OCI-LY7 (cell line): ENCODE data around the gene PICALM. TPM values are rescaled to one million over a fixed set of nuclear protein-coding genes. Genes with fewer than 3 reads are reported as not detected.

ENCODE experiments used
- BruUV-seq: library from RNA; stranded (reverse); fragments of 400-500 nt; replicated peaks from 2 replicates; lab custom pipeline; 2021; lab: Mats Ljungman, UMichigan
- CTCF ChIA-PET: fragments of 300-600 bp; sonication (Branson Sonifier 250); formaldehyde crosslinking; loops from one replicate; lab custom pipeline; 2022; ENCODE audit warnings: antibody characterized with exemption; ENCODE audit not compliant: unreplicated experiment; lab: Charles Lee
- POLR2A ChIA-PET: fragments of 300-600 bp; sonication (Branson Sonifier 250); formaldehyde crosslinking; loops from one replicate; lab custom pipeline; 2022; ENCODE audit warnings: antibody characterized with exemption; lab: Charles Lee
- DNase-seq: peaks from one replicate; pipeline ENCODE4 v3.0.0-alpha.2; 2015; ENCODE audit warnings: low spot score
- H2AFZ ChIP-seq: fragments of 200-600 bp; sonication (generic), shearing (Covaris generic); 2 replicates; pipeline ENCODE4 v1.6.1; 2014; ENCODE audit warnings: mild to moderate bottlenecking, antibody characterized with exemption, low read length, moderate library complexity
- H3K27ac ChIP-seq: fragments of 200-600 bp; sonication (generic); 2 replicates; pipeline ENCODE4 v1.5.1; 2014; ENCODE audit warnings: mixed run types, low read depth, mild to moderate bottlenecking, moderate library complexity, low read length, inconsistent platforms; ENCODE audit not compliant: poor library complexity, severe bottlenecking
- H3K36me3 ChIP-seq: fragments of 200-600 bp; sonication (generic); 2 replicates; pipeline ENCODE4 v1.6.1; 2014; ENCODE audit warnings: mild to moderate bottlenecking, antibody characterized with exemption, low read length, moderate library complexity, mixed read lengths; ENCODE audit not compliant: insufficient read depth
- H3K4me1 ChIP-seq: fragments of 200-600 bp; sonication (generic); 2 replicates; pipeline ENCODE4 v1.5.1; 2014; ENCODE audit warnings: mild to moderate bottlenecking, low read length; ENCODE audit not compliant: insufficient read depth, poor library complexity, severe bottlenecking
- H3K4me2 ChIP-seq: fragments of 200-600 bp; sonication (generic); 2 replicates; pipeline ENCODE4 v1.6.1; 2014; ENCODE audit warnings: mild to moderate bottlenecking, low read length
- H3K4me3 ChIP-seq: fragments of 200-600 bp; sonication (generic); 2 replicates; pipeline ENCODE4 v1.5.1; 2014; ENCODE audit warnings: mild to moderate bottlenecking, low read depth, low read length; ENCODE audit not compliant: poor library complexity, severe bottlenecking
- H3K79me2 ChIP-seq: fragments of 200-600 bp; sonication (generic); 2 replicates; pipeline ENCODE4 v1.6.1; 2016; ENCODE audit warnings: low read depth, mild to moderate bottlenecking, low read length, moderate library complexity, mixed read lengths; ENCODE audit not compliant: insufficient read depth
- H3K9me2 ChIP-seq: fragments of 200-600 bp; sonication (generic); 2 replicates; pipeline ENCODE4 v1.6.1; 2016; ENCODE audit warnings: mild to moderate bottlenecking, low read length, mixed read lengths; ENCODE audit not compliant: insufficient read depth
- H3K9me3 ChIP-seq: fragments of 200-600 bp; sonication (generic); 2 replicates; pipeline ENCODE4 v1.6.1; 2014; ENCODE audit warnings: mild to moderate bottlenecking, mixed run types, low read length, mixed read lengths
- H4K20me1 ChIP-seq: fragments of 200-600 bp; sonication (generic); 2 replicates; pipeline ENCODE4 v1.6.1; 2014; ENCODE audit warnings: mild to moderate bottlenecking, antibody characterized with exemption, low read length, moderate library complexity, mixed read lengths; ENCODE audit not compliant: insufficient read depth
- EZH2phosphoT487 ChIP-seq: fragments of 200-600 bp; sonication (generic); IDR thresholded peaks from 2 replicates; pipeline ENCODE4 v1.6.1; 2018; ENCODE audit warnings: low read depth, borderline replicate concordance, mild to moderate bottlenecking, mixed run types, antibody characterized with exemption, low read length, moderate library complexity, mixed read lengths
- intact Hi-C: fragments of 100-400 bp; cut with micrococcal nuclease; formaldehyde crosslinking; loops from one replicate; pipeline ENCODE4 v1.10.0; 2022; ENCODE audit not compliant: unreplicated experiment
- total RNA-seq, 2 experiments: library from RNA; depleted of rRNA in 1 of 2; stranded (reverse); fragments of >200 nt in 1 of 2; shearing (Covaris generic) in 1 of 2; gene quantifications; 2 replicates each; pipeline ENCODE4 v1.2.3, GENCODE V29; 2014 to 2022
- TF ChIP-seq, protein P1 (sequence below): fragments of 200-600 bp; sonication (generic); conservative IDR thresholded peaks from 2 replicates; pipeline ENCODE4 v1.5.1; 2014; ENCODE audit warnings: mild to moderate bottlenecking, antibody characterized with exemption, low read length, moderate library complexity, mixed read lengths

The PICALM gene
- total RNA-seq, 2 experiments from 2014 or later, result 77.9 to 108 TPM

DNA sequence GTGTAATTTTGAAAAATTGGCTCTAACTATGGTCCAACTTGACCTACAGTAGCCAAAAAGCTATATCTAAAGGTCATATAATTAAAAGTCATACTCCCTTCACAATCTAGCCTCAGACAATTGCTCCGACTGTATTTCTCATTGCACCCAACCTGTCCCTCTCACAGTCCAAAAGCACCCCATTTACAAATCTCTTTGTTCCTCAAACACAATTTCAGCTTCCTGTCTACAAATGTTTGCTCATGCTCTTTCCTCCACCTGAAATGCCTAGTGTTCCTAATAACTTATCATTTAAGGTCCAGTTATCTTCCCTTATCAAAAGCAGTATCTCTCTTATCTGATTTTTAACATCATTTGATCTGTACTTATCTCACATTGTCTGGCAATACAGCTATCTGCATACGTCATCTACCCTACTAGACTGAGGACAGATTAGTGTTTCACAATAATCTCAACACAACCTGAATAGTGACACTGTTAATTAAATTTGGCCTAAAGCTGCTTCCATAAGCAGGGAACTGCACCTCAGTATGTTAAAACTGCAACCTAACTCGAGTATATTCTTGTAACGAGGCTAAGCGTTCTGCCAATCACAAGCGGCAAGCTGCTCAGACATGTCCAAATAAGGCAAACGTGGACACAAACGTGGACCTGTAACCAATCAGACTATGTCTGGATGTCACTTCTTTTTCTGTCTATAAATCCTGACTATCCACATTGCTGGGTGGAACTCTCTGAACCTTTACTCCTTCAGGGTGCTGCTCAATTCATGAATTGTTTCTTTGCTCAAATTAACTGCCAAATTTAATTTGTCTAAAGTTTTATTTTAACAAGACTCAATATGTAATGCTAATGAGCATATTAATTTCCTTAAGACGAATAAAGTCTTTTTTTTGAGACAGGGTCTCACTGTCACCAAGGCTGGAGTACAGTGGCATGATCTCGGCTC is 15.9 kb downstream of the PICALM start:
- H3K4me1 ChIP-seq, result no peaks in the 10 kb centered on the region
- BruUV-seq, result no TSS peak
- H3K4me2 ChIP-seq, result no peak overlapping the region

DNA sequence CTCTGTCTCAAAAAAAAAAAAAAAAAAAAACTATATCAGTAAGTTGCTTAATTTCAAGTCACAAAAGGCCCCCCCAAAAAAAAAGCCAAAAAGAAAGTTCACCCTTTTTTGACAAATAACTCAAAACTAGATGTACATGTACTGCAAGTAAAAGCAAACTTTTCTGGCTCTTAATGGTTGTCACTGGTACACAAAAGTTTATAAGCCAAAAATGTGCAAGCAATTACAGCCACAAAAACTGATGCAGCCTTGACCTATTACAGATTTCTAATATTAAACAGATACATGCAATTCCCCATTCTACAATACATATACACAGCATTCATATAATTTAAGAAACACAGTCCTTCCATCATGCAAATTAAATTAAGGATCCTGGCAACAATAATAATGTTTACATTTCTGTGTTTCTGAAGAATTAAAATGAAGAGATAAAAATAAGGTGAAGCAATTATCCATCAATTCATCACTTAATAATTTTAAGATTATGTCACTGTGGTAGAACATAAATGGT is 18.6 kb downstream of the PICALM start:
- Histone ChIP-seq H2AFZ (no peak overlapping the region), H3K36me3 (peaks cover 9% of the 10 kb centered on the region; the same call in 1 of the 2 replicates), H3K4me1 (no peaks in the 10 kb centered on the region), H3K4me2 (no peak overlapping the region), H3K9me3 (no peaks in the 10 kb centered on the region), H3K27ac (no peak overlapping the region), H4K20me1 (peaks cover 33% of the 10 kb centered on the region), H3K9me2 (no peaks in the 10 kb centered on the region), H3K79me2 (peaks cover 99% of the 10 kb centered on the region), H3K4me3 (no peak overlapping the region)
- CTCF ChIA-PET, result interaction anchor here (1.1 kb wide), 1 partner anchor 144 kb away, joined by 3 read pairs; no protein-coding TSS in a partner anchor
- BruUV-seq, result no TSS peak
- intact Hi-C loops, result no loop called here
- POLR2A ChIA-PET, result no interaction called here
- DNase-seq, result no peak
- no peak for TF ChIP-seq EZH2phosphoT487
- TF ChIP-seq, protein P1, sequence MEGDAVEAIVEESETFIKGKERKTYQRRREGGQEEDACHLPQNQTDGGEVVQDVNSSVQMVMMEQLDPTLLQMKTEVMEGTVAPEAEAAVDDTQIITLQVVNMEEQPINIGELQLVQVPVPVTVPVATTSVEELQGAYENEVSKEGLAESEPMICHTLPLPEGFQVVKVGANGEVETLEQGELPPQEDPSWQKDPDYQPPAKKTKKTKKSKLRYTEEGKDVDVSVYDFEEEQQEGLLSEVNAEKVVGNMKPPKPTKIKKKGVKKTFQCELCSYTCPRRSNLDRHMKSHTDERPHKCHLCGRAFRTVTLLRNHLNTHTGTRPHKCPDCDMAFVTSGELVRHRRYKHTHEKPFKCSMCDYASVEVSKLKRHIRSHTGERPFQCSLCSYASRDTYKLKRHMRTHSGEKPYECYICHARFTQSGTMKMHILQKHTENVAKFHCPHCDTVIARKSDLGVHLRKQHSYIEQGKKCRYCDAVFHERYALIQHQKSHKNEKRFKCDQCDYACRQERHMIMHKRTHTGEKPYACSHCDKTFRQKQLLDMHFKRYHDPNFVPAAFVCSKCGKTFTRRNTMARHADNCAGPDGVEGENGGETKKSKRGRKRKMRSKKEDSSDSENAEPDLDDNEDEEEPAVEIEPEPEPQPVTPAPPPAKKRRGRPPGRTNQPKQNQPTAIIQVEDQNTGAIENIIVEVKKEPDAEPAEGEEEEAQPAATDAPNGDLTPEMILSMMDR, result no peak

More for the DNA sequence above, 15.9 kb downstream of the PICALM start:
- DNase-seq, result no peak
- Histone ChIP-seq H2AFZ (no peak overlapping the region), H3K9me2 (no peaks in the 10 kb centered on the region), H3K9me3 (no peaks in the 10 kb centered on the region), H3K27ac (no peak overlapping the region), H4K20me1 (peaks cover 23% of the 10 kb centered on the region), H3K36me3 (peaks cover 9% of the 10 kb centered on the region; the same call in 1 of the 2 replicates), H3K4me3 (no peak overlapping the region), H3K79me2 (peaks cover 100% of the 10 kb centered on the region)
- no peak for TF ChIP-seq EZH2phosphoT487
- ChIA-PET POLR2A (interaction anchor here (0.6 to 1.1 kb wide), 3 partner anchors 9 to 104 kb away, joined by 3 to 4 read pairs (median 3); no protein-coding TSS in a partner anchor), CTCF (no interaction called here)
- intact Hi-C loops, result no loop called here

DNA sequence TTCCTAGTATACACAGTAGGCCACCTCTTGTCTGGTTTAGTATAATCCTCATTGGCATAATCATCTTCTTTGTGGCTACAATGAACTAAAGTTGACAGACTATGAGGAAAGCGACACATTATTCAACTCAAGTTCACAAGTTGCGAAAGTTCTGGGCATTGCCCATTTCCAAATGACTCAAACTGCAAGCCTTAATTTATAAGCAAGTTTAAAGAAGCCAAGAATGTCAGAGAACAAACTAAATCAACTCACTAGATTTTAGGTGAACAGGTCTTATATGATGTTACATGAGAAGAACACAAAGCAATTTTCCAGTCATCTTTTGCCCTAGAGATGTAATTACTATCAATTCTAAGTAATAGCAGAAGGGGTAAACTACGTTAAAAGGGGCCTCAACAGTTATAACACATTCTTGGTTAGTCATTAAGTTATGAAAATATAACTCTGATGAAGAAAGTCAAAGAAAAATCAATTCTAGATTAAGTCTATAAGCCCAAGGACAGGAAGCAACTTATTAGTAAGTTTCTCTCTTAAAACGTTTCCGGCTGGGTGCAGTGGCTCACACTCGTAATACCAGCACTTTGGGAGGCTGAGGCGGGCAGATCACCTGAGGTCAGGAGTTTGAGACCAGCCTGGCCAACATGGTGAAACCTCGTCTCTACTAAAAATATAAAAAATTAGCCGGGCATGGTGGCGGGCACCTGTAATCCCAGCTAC is 21.5 kb downstream of the PICALM start:
- TF ChIP-seq, protein P1, result no peak
- TF ChIP-seq EZH2phosphoT487, result no peak
- H3K4me1 ChIP-seq, result peaks cover 19% of the 10 kb centered on the region
- peaks cover 99% of the 10 kb centered on the region for H3K79me2 ChIP-seq
- H2AFZ ChIP-seq, result no peak overlapping the region
- H3K9me2 ChIP-seq, result no peaks in the 10 kb centered on the region
- no TSS peak for BruUV-seq
- peaks cover 49% of the 10 kb centered on the region for H4K20me1 ChIP-seq
- no peak for DNase-seq
- peaks cover 9% of the 10 kb centered on the region; the same call in 1 of the 2 replicates for H3K36me3 ChIP-seq
- H3K4me2 ChIP-seq, result no peak overlapping the region
- H3K9me3 ChIP-seq, result no peaks in the 10 kb centered on the region
- ChIA-PET CTCF (no interaction called here), POLR2A (no interaction called here)
- H3K27ac ChIP-seq, result no peak overlapping the region
- no peak overlapping the region for H3K4me3 ChIP-seq
- intact Hi-C loops, result no loop called here
